OCI-LY7 (cell line): ENCODE measurements around the gene TTLL10. TPM values are rescaled to one million over a fixed set of nuclear protein-coding genes. Genes with fewer than 3 reads are reported as not detected.

Experiments
- BruUV-seq: library from RNA; stranded (reverse); fragments of 400-500 nt; replicated peaks from 2 replicates; lab custom pipeline; 2021; lab: Mats Ljungman, UMichigan
- CTCF ChIA-PET: fragments of 300-600 bp; sonication (Branson Sonifier 250); formaldehyde crosslinking; loops from one replicate; lab custom pipeline; 2022; ENCODE audit warnings: antibody characterized with exemption; ENCODE audit not compliant: unreplicated experiment; lab: Charles Lee
- POLR2A ChIA-PET: fragments of 300-600 bp; sonication (Branson Sonifier 250); formaldehyde crosslinking; loops from one replicate; lab custom pipeline; 2022; ENCODE audit warnings: antibody characterized with exemption; lab: Charles Lee
- DNase-seq: peaks from one replicate; pipeline ENCODE4 v3.0.0-alpha.2; 2015; ENCODE audit warnings: low spot score
- H2AFZ ChIP-seq: fragments of 200-600 bp; sonication (generic), shearing (Covaris generic); 2 replicates; pipeline ENCODE4 v1.6.1; 2014; ENCODE audit warnings: mild to moderate bottlenecking, antibody characterized with exemption, low read length, moderate library complexity
- H3K27ac ChIP-seq: fragments of 200-600 bp; sonication (generic); 2 replicates; pipeline ENCODE4 v1.5.1; 2014; ENCODE audit warnings: mixed run types, low read depth, mild to moderate bottlenecking, moderate library complexity, low read length, inconsistent platforms; ENCODE audit not compliant: poor library complexity, severe bottlenecking
- H3K36me3 ChIP-seq: fragments of 200-600 bp; sonication (generic); 2 replicates; pipeline ENCODE4 v1.6.1; 2014; ENCODE audit warnings: mild to moderate bottlenecking, antibody characterized with exemption, low read length, moderate library complexity, mixed read lengths; ENCODE audit not compliant: insufficient read depth
- H3K4me1 ChIP-seq: fragments of 200-600 bp; sonication (generic); 2 replicates; pipeline ENCODE4 v1.5.1; 2014; ENCODE audit warnings: mild to moderate bottlenecking, low read length; ENCODE audit not compliant: insufficient read depth, poor library complexity, severe bottlenecking
- H3K4me2 ChIP-seq: fragments of 200-600 bp; sonication (generic); 2 replicates; pipeline ENCODE4 v1.6.1; 2014; ENCODE audit warnings: mild to moderate bottlenecking, low read length
- H3K4me3 ChIP-seq: fragments of 200-600 bp; sonication (generic); 2 replicates; pipeline ENCODE4 v1.5.1; 2014; ENCODE audit warnings: mild to moderate bottlenecking, low read depth, low read length; ENCODE audit not compliant: poor library complexity, severe bottlenecking
- H3K79me2 ChIP-seq: fragments of 200-600 bp; sonication (generic); 2 replicates; pipeline ENCODE4 v1.6.1; 2016; ENCODE audit warnings: low read depth, mild to moderate bottlenecking, low read length, moderate library complexity, mixed read lengths; ENCODE audit not compliant: insufficient read depth
- H3K9me2 ChIP-seq: fragments of 200-600 bp; sonication (generic); 2 replicates; pipeline ENCODE4 v1.6.1; 2016; ENCODE audit warnings: mild to moderate bottlenecking, low read length, mixed read lengths; ENCODE audit not compliant: insufficient read depth
- H3K9me3 ChIP-seq: fragments of 200-600 bp; sonication (generic); 2 replicates; pipeline ENCODE4 v1.6.1; 2014; ENCODE audit warnings: mild to moderate bottlenecking, mixed run types, low read length, mixed read lengths
- H4K20me1 ChIP-seq: fragments of 200-600 bp; sonication (generic); 2 replicates; pipeline ENCODE4 v1.6.1; 2014; ENCODE audit warnings: mild to moderate bottlenecking, antibody characterized with exemption, low read length, moderate library complexity, mixed read lengths; ENCODE audit not compliant: insufficient read depth
- EZH2phosphoT487 ChIP-seq: fragments of 200-600 bp; sonication (generic); IDR thresholded peaks from 2 replicates; pipeline ENCODE4 v1.6.1; 2018; ENCODE audit warnings: low read depth, borderline replicate concordance, mild to moderate bottlenecking, mixed run types, antibody characterized with exemption, low read length, moderate library complexity, mixed read lengths
- intact Hi-C: fragments of 100-400 bp; cut with micrococcal nuclease; formaldehyde crosslinking; loops from one replicate; pipeline ENCODE4 v1.10.0; 2022; ENCODE audit not compliant: unreplicated experiment
- total RNA-seq, 2 experiments: library from RNA; depleted of rRNA in 1 of 2; stranded (reverse); fragments of >200 nt in 1 of 2; shearing (Covaris generic) in 1 of 2; gene quantifications; 2 replicates each; pipeline ENCODE4 v1.2.3, GENCODE V29; 2014 to 2022
- TF ChIP-seq, protein P1 (sequence below): fragments of 200-600 bp; sonication (generic); conservative IDR thresholded peaks from 2 replicates; pipeline ENCODE4 v1.5.1; 2014; ENCODE audit warnings: mild to moderate bottlenecking, antibody characterized with exemption, low read length, moderate library complexity, mixed read lengths

The TTLL10 gene
- total RNA-seq, 2 experiments from 2014 or later, result not detected

DNA sequence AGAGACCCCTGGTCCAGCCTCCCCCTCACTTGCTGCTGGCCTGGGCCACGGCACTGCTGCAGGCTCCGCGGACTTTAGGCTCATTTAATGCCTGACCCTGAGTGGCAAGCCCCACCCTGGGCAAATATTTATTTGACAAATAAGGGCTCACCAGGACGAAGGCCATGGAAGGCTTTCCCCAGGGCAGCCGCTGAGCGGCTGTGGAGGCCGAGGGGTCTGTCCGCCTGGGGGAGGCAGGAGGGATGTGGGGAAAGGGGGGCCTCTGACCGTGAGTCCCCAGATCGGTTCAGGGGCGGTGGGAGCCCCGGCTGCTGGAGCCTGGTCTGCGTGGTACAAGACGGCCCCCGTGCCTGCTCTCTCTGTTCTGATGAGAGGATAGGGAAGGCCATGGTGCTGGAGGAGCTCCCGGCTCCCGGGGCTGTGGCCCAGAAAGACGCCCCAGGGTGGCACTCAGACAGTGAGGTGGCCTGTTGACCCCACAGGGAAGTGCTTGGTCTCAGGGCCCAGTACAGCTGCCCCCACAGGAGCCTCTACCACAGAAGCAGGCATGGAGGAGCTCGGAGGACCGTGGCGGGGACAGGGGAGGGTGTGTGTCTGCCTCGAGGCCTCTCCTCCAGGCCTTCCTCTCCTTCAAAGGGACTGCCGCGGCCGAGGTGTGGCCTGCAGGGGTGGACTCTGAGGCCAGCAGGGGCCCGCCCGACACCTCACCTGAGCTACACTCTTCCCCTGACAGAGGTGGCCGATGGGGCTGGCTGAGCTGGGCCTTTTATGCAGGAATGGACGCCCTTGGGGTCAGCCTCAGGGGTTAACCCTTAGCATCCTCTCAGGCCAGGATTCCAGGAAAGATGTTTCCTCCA, 48.7 kb upstream of the TTLL10 start:
- BruUV-seq, result no TSS peak
- H4K20me1 ChIP-seq, result no peaks in the 10 kb centered on the region
- ChIA-PET CTCF (no interaction called here), POLR2A (no interaction called here)
- intact Hi-C loops, result no loop called here
- H3K9me3 ChIP-seq, result no peaks in the 10 kb centered on the region
- no peak for DNase-seq
- H3K27ac ChIP-seq, result no peak overlapping the region
- H3K4me3 ChIP-seq, result no peak overlapping the region
- no peaks in the 10 kb centered on the region for H3K4me1 ChIP-seq
- TF ChIP-seq, protein P1, sequence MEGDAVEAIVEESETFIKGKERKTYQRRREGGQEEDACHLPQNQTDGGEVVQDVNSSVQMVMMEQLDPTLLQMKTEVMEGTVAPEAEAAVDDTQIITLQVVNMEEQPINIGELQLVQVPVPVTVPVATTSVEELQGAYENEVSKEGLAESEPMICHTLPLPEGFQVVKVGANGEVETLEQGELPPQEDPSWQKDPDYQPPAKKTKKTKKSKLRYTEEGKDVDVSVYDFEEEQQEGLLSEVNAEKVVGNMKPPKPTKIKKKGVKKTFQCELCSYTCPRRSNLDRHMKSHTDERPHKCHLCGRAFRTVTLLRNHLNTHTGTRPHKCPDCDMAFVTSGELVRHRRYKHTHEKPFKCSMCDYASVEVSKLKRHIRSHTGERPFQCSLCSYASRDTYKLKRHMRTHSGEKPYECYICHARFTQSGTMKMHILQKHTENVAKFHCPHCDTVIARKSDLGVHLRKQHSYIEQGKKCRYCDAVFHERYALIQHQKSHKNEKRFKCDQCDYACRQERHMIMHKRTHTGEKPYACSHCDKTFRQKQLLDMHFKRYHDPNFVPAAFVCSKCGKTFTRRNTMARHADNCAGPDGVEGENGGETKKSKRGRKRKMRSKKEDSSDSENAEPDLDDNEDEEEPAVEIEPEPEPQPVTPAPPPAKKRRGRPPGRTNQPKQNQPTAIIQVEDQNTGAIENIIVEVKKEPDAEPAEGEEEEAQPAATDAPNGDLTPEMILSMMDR, result no peak
- no peak for TF ChIP-seq EZH2phosphoT487
- no peaks in the 10 kb centered on the region for H3K79me2 ChIP-seq
- H3K4me2 ChIP-seq, result no peak overlapping the region
- H3K9me2 ChIP-seq, result no peaks in the 10 kb centered on the region
- no peaks in the 10 kb centered on the region for H3K36me3 ChIP-seq
- no peak overlapping the region for H2AFZ ChIP-seq

DNA sequence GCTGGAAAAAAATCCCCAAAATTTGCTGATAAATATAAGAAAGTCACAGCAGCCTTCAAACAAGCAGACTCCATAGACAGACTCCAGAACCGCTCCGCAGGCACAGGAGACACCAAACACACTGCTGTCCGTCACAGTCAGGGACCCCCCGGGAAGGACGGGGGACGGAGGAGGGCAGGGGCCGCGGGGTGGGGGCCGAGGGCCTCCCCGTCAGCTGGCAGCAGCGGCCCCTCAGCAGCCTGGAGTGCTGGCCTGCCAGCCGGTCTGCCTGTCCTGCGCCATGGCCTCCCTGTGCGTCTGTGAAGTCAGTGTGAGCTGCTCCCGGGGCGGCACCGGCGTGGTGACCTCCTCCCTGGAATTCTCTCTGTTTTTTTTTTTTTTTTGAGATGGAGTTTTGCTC, 47.7 kb upstream of the TTLL10 start:
- Histone ChIP-seq H3K4me2 (no peak overlapping the region), H3K36me3 (no peaks in the 10 kb centered on the region), H3K9me2 (no peaks in the 10 kb centered on the region), H3K4me1 (no peaks in the 10 kb centered on the region), H3K4me3 (no peak overlapping the region), H3K79me2 (no peaks in the 10 kb centered on the region), H2AFZ (no peak overlapping the region), H4K20me1 (no peaks in the 10 kb centered on the region), H3K9me3 (no peaks in the 10 kb centered on the region), H3K27ac (no peak overlapping the region)
- no peak for DNase-seq
- intact Hi-C loops, result no loop called here
- no peak for TF ChIP-seq EZH2phosphoT487
- TF ChIP-seq, protein P1, result no peak
- no TSS peak for BruUV-seq
- ChIA-PET POLR2A (interaction anchor here (0.7 kb wide), 2 partner anchors 129 to 1512 kb away, joined by 3 to 4 read pairs; no protein-coding TSS in a partner anchor), CTCF (no interaction called here)
